AML-193 (cell line): ENCODE results near the gene IKZF4.
"Not testable (repeated sequence)": the region's sequence is repeated elsewhere in the genome, so short reads cannot be mapped to it uniquely, and the experiment has no call there.

ENCODE experiments used
- DNase-seq, 2 experiments: peaks; one replicate each; lab custom pipeline; 2025; lab: John Stamatoyannopoulos, UW

The IKZF4 gene

DNA sequence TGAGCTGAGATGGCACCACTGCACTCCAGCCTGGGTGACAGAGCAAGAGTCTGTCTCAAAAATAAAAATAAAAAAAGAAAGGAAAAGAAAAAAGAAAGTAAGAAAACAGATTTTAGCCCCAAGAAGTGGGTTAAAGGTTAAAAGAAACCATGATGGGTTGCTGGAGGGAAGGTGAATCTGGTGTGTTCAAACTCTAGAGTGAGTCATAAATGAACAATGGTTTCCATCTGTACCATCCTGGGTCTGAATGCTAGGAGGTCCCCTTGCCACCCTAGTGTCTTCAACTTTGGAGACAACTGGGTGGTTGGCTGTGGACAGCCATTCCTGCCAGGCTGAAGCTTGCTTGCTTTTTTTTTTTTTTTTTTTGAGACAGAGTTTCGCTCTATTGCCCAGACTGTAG is 19.3 kb downstream of the IKZF4 start:
- no peak for DNase-seq

GRCh38 chr12:56040963-56041551 is 20.2 kb downstream of the IKZF4 start:
- DNase-seq = no peak

DNA sequence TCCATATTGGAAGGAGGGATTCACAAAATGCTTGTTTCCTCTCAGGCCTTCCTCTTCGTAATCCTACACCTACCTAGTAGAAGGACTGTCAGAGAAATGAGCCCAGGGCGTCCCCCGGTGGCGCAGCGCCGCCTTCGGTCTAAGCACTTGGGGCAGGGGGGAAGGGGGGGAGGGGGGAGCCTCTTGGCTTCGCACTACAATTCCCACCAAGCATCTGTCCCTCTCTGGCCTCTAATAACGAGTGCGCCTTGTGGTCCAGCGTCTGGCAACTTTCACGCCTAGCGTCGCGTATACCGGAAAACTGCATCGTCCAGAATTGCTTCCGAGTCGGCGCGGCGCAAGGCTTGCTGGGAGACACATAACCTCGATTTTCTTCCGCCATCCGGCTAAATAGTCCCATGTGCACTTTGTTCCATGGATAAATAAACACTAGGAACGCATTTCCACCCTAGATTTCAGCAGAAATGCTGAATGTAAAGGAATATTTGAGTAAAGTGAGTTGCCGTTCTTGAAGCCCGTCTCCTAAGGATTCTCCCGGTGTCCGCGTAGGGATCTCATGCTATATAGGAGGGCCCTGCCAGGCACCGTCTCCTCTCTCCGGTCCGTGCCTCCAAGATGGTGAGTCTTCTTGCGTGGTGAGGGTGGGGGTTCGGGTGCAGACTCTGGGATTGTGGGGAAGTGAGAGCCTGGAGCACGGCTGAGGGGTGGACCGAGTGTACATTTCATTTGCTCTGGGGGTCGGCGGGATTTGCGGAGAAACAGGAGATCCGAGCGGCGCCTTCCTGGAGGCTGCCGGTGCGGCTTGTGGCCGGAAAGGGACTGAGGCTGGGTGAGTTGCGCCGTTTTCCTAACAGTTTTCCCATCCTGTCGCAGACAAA is 20.9 kb downstream of the IKZF4 start, which contains the start of gene RPS26:
RPS26 (plus strand) TSS at position 367 of the 878 bp plus-strand sequence; CDS start at position 616, 249 bp downstream.
- peak; percentile 97 to 98 for DNase-seq

DNA sequence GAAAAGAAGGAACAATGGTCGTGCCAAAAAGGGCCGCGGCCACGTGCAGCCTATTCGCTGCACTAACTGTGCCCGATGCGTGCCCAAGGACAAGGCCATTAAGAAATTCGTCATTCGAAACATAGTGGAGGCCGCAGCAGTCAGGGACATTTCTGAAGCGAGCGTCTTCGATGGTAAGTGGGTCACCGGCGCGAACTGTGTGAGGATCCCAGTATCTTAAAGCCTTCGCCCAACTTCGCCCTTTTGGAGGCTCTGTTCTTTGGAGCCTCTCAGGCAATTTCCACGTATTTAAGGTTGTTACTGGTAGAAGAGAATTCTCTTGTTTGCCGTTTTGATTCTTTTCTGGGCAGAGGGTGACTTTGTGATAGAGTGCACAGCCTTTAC is 21.6 kb downstream of the IKZF4 start:
- DNase-seq = not testable (repeated sequence)

- DNase-seq = no peak
These were observed 22.0 kb downstream of the IKZF4 start for GRCh38 chr12:56042843-56043242.

- DNase-seq = no peak
These were observed 25.4 kb downstream of the IKZF4 start for GRCh38 chr12:56046027-56046780.

GRCh38 chr12:56053407-56053893 is 32.6 kb downstream of the IKZF4 start:
- no peak for DNase-seq

DNA sequence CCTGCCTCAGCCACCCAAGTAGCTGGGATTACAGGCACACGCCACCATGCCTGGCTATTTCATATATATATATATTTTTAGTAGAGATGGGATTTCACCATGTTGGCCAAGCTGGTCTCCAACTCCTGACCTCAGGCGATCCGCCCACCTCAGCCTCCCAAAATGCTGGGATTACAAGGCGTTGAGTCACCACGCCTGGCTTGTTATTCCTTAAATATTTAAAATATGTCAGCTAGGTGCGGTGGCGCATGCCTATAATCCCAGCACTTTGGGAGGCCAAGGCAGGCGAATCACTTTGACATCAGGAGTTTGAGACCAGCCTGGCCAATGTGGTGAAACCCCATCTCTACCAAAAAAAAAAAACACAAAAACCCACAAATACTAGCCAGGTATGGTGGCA is 39.1 kb downstream of the IKZF4 start:
- not testable (repeated sequence) for DNase-seq

DNA sequence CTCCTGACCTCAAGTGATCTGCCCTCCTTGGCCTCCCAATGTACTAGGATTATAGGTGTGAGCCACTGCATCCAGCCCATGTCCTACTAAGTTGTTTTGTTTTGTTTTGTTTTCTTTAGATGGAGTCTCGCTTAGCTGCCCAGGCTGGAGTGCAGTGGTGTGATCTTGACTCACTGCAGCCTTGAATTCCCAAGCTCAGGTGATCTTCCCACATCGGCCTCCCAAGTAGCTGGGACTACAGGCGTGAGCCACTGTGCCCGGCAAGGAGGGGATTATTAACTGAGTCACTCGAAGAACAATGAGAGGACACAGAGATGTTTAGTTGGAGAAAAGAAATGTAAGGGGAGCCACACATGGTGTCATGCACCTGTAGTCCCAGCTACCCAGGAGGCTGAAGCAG is 41.1 kb downstream of the IKZF4 start:
- DNase-seq = no peak

GRCh38 chr12:56062996-56063395 is 42.2 kb downstream of the IKZF4 start:
- DNase-seq = no peak

DNA sequence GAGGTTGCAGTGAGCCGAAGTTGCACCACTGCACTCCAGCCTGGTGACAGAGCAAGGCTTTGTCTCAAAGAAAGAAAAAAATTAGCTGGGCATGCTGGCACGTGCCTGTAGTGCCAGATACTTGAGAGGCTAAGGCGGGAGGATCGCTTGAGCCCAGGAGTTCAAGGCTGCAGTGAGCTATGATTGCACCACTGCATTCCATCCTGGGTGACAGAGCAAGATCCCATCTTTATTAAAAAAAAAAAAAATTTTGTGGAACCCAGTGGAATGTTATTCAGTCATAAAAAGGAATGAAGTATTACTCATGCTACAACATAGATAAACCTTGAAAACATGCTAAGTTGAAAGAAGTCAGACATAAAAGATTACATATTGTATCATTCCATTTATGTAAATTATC is 50.8 kb downstream of the IKZF4 start:
- no peak for DNase-seq

- DNase-seq = no peak
These were observed 53.6 kb downstream of the IKZF4 start for GRCh38 chr12:56074396-56074795.

GRCh38 chr12:56077966-56078365 is 57.1 kb downstream of the IKZF4 start:
- not testable (repeated sequence) for DNase-seq

GRCh38 chr12:56078427-56078826 is 57.6 kb downstream of the IKZF4 start:
- no peak for DNase-seq

DNA sequence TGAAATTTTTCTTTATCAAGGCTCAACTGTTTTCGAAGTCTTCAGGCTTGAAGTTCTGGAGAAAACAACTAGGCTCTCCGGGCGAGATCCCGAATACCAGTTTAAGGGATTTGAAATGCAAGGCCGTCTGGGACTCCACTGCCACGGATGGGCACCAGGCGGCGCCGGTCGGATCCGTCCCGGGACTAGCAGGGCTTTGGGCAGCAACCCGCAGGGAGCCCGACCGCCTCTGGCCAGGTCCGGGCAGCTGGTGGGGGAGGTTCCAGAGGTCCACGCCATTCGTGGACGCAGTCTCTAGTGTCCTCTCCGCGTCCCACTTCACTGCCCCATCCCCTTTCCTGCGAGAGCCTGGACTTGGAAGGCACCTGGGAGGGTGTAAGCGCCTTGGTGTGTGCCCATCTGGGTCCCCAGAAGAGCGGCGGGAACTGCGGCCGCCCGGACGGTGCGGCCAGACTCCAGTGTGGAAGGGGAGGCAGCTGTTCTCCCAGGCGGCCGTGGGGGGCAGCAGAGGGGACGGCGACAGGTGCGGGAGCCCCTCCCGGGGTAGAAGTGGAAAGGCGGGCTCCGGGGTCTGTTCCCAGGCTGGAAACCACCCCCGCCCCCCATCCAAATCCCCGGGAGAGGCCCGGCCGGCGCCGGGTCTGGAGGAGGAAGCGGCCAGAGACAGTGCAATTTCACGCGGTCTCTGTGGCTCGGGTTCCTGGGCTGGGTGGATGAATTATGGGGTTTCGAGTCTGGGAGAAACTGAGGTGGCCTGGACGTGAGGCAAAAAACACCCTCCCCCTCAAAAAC is 58.3 kb downstream of the IKZF4 start:
- peak; percentile 61 to 63 for DNase-seq

DNA sequence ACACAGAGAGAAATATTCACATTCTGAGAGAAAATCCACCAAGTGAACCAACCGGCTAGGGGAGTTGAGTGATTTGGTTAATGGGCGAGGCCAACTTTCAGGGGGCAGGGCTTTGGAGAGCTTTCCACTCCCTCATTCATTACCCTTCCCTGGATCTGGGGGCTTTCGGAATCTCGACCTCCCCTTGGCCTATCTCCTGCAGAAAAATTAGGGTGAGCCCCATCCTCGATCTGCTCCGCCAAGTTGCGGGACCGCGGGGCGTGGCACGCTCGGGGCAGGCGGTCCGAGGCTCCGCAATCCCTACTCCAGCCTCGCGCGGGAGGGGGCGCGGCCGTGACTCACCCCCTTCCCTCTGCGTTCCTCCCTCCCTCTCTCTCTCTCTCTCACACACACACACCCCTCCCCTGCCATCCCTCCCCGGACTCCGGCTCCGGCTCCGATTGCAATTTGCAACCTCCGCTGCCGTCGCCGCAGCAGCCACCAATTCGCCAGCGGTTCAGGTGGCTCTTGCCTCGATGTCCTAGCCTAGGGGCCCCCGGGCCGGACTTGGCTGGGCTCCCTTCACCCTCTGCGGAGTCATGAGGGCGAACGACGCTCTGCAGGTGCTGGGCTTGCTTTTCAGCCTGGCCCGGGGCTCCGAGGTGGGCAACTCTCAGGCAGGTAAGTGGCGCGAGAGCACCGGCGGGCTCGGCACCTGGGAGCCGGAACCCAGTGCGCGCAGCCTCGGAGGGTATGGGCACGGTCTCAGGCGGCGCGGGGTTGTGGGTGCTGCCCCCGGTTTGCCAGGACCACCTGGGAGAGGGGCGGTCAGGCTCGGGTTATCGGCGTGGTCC is 59.1 kb downstream of the IKZF4 start, which contains the start of gene ERBB3:
ERBB3 (plus strand) TSS at position 443 of the 833 bp plus-strand sequence; CDS start at position 579, 136 bp downstream.
- peak; percentile 7 to 22 for DNase-seq

DNA sequence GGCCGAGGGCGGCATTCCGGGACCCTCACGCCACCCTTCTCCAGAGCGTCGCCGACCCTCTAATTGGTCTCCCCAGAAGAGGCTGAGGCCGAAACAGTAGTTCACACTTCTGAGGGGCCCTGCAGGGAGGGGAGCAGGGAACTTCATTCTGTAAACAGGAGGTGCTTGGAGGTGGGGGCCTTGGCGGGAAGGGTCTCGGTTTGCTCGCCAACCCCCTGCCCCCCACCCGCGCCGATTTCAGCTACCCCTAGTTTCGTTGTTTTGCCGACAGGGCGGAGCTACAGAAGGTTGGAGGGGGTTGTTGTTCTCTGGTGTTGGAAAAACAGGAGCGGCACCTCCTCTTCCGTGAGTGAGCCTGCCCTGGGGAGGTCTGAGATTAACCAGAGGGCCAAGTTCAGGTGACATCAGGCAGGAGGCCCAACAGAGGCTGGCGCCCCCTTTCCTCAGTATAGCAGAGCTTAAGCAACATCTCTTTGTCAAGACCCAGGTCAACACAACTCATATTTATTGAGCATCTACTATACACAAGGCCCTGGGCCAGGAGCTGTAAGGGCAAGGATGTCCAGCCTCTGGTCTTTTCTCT is 59.8 kb downstream of the IKZF4 start:
- DNase-seq = no peak

DNA sequence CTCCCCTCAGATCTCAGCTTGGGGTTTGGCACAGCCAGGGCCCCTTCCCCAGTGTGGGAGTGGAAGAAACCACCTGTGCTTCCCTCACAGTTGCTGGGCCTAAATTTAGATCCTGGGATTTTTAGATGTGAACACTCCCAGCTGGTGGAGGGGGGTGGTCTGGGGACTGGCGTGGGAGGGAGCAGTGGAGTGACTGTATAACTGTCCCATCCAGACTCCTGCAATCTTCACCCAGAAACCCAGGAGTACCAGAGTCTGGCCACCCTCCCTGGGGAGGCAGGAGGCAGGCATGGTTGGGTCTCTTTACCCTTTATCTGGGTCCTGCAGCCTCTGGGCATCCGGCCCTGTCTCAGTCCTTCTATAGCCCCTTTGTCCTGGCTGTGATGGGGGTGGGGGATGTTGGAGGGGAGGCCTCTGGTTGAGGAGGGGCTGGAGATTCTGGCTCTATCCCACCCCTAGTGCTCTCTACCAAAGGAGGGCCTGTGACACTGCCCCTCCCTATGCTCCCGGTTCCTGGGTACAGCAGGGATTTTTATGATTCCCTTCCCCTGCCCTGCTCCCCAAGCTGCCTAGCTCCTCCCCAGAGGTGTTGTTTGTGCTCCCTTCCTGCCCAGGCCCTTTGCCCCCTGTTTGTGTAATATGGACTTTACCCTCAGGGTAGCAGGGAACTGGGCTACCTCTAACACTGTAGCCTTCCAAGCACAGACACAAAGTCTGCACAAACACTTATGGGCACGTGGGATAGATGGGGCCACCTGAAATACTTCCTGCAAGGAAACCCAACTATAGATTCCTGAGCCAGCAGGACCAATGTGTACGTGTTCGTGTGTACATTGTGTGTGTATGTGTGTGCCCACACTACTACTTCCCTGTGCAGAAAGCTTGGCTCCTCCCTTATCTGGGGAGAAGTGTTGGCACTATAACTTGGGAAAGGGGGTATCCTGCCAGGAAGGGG is 60.8 kb downstream of the IKZF4 start:
- no peak for DNase-seq

DNA sequence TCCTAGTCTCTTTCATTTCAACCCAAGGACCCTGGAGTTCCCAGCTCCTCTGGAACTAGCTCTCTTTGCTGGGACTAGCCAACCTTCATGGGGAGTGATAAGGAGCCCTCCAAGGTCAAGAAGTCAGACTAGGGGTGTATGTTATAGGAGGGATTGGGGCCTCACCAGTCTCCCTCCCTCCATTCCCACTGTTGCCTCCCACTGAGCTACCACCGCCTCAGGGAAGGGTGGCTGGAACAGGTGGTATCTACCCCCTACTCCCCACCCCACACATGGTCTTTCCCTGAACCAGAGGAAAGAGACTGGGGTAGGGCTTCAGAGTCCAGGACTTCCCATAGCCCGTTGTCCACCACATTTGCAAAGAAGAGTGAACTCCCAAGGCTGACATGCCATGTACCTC is 61.5 kb downstream of the IKZF4 start:
- DNase-seq = no peak
